ENCODE measurements around the gene KLK11.

Gene KLK11

GRCh38 chr19:51027873-51028272 lies 1.5 kb upstream of the KLK11 start:
- no peak for DNase-seq (ENCODE audit: low spot score)

- DNase-seq (ENCODE audit: low spot score) = no peak
Measured at GRCh38 chr19:51027126-51027806, 850 bp upstream of the KLK11 start.

DNA sequence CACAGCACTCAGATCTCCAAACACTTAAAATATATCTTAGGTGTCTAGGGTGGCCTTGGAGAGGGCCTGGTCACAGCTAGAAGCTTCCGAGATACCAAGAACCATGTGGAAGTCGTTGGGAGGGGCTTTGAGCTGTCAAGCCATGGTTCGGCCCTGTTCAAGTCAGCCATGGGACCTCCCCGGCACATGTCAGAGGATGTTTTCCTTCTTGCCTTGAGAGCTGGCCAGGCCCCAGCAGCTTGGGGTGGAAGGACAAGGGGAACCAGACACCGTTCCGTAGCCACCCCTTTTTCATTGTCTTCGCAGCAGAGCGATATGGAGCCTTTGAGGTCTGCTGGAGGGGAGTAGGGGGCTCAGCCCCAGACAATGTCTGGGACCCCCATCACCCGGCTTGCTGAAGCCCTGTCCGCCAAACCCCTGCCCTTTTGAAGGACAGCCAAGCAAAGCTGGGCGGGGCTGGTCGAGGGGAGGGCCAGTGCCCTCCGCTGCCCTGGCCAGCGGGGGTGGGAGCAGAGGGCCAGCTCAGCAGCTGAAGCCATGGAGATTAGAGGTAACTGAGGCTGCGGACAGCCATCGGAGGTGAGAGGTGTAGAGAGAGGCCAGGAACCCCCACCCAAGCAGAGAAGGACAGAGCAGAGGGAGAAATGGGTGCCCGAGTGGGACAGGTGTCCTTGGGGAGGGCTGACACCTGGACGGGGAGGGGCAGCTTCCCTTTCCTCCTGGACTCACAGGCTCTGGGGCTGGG lies 435 bp downstream of the KLK11 start:
- no peak for DNase-seq (ENCODE audit: low spot score)

- no peak for DNase-seq (ENCODE audit: low spot score)
Measured at GRCh38 chr19:51025401-51025800, 1.0 kb downstream of the KLK11 start.

DNA sequence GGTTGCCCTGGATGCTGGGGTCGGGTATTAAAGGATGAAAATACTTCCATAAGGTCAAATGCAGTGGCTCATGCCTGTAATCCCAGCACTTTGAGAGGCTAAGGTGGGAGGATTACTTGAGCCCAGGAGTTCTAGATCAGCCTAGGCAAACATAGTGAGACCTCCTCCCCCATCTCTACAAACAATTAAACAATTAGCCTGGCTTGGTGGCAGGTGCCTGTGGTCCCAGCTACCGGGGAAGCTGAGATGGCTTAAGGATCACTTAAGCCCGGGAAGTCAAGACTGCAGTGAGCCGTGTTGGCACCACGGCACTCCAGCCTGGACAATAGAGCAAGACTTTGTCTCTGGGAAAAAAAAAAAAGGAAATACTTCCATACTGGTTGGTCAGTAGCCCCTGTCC lies 1.5 kb downstream of the KLK11 start:
- no peak for DNase-seq (ENCODE audit: low spot score)

DNA sequence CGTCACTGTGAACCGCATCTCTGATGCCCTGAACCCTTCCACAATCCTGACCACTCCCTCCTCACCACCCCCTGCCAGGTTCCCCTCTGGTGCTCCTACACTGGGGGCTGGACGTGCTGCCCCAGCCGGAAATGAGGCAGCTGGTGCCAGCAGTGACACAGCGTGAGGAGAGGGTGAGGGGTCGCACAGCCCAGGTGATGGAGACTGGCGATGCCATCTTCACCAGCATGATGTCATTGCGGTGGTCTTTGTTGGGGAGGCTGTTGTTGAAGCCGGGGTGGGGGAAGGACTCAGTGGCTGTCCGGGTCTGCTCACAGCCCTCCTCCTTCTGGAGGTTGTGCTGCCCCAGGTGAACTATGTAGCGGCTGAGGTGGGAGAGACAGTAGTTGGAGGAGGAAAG lies 2.5 kb downstream of the KLK11 start:
- no peak for DNase-seq (ENCODE audit: low spot score)

- no peak for DNase-seq (ENCODE audit: low spot score)
Measured at GRCh38 chr19:51022526-51022925, 3.9 kb downstream of the KLK11 start.

DNA sequence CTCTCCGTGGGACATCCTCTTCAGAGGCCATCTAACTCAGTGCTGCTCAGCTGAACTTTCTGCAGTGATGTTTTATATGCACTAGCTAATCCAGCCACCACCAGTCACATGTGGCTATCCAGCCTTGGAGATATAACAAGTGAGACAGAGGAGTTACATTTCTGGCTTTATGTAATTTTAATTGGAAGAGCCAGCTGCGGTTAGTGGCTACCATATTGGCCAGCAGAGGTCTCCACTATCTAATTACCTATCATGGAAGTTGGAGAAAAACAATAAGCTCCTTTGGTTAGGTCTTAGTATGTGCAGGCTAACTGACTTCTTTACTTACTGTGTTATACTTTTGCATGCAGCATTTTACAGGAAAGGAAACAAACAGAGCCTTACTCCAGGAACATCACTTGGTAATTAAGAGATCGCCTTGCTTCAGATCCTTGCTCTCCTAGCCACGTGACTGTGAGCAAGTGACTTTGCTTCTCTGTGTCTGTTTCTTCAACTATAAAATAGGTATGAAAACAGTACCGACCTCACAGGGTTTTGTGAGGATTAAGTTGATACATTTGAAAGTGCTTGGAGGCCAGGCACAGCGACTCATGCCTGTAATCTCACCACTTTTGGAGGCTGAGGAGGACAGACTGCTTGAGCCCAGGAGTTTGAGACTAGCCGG lies 5.3 kb downstream of the KLK11 start:
- peak; percentile 72 for DNase-seq (ENCODE audit: low spot score)

GRCh38 chr19:51019544-51019925 lies 6.9 kb downstream of the KLK11 start, which contains the start of gene KLK10:
KLK10 (minus strand) TSS chr19:51019709; CDS start chr19:51019130, 579 bp downstream.
- DNase-seq (ENCODE audit: low spot score) = no peak

- no peak for DNase-seq (ENCODE audit: low spot score)
Measured at GRCh38 chr19:51018745-51019543, 7.5 kb downstream of the KLK11 start.

- peak; percentile 59 for DNase-seq (ENCODE audit: low spot score)
Measured at GRCh38 chr19:51016798-51017683, 9.4 kb downstream of the KLK11 start.

- DNase-seq (ENCODE audit: low spot score) = no peak
Measured at GRCh38 chr19:51015691-51016267, 10.6 kb downstream of the KLK11 start.

DNA sequence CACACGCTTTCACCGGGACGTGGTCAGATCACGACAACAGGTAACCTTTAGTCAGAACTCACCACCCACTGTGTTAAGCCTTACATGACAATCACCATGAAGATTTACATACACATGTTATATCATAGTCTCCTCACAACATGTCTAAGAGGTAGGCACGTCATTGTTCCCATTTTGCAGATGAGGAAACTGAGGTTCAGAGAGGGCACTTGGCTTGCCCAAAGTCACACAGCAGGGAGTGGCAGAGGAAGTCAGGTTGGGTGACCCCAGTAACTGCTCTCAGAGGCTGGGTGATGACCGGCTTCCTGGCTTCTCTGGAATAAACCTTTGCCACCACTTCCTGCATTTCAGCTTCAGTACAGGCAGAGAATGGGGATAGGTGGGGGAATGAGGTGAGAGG lies 12.2 kb downstream of the KLK11 start:
- DNase-seq (ENCODE audit: low spot score) = no peak

- no peak for DNase-seq (ENCODE audit: low spot score)
Measured at GRCh38 chr19:51012661-51013190, 13.7 kb downstream of the KLK11 start.

DNA sequence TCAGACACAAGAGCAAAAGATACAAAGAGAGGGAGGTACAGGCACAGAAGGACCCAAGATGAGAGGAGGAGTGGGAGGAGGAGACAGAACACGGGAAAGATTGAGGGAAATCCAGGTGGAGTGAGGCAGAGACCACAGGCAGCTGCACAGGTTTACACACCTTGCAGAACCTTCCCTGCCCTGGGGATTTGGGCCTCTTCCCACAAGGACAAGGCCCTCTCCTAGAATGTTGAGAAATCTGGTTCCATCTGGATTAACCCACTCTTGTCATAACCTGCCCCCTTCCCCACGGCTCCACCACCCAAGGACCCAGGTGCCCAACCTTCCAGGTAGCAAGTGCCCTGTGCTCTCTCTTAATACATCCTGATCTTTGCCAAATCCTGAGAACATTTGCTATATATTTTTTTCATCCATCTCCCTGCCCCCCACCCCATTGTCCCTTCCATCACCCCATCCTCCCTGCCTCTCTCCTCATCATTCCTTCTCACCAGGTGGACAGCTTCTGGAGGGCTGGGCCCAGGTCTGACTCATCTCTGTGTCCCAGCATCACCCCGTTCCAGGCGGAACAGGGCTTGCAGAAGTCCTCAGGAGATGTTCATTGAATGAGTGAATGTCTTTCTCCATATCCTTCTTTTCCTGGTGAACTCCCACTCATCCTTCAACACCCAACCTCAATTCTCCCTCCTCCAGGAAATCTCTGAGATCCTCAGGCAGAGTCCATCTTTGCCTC lies 16.2 kb downstream of the KLK11 start:
- no peak for DNase-seq (ENCODE audit: low spot score)

- no peak for DNase-seq (ENCODE audit: low spot score)
Measured at GRCh38 chr19:51009061-51009891, 17.1 kb downstream of the KLK11 start.

DNA sequence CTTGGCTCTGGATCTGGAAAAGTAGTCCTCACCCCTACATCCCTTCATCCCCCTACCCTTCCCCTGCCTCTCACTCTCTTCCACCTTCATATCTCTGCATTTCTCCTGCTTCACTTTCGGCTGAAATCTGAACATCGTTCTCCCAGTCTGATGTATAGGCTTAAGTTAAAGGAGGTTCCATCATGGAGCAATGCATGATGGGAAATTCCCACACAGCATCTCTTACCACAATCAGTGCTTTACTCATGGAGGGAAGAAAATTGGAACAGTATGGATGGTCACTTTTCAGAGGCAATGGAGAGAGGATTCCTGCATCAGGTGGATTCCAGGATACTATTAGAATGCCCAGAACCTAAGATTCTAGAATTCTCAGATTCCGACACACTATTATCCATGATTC lies 18.9 kb downstream of the KLK11 start:
- DNase-seq (ENCODE audit: low spot score) = no peak

DNA sequence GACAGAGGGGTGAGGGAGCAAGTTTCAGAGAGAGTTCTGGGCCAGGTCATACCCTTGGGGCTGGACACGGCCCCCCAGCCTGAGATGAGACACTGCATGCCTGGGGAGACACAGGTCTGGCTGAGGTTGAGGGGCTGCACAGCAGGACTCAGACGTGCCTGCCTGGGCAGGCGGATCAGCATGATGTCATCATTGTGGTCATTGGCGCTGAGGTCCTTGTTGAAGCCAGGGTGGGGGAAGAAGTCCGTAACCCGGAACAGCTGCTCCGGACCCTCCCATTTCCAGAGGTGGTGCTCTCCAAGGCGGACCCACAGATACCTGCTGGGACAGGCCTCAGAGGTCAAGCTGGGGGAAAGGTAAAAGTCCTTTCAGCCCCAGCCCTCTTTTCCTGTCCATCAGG lies 20.0 kb downstream of the KLK11 start:
- no peak for DNase-seq (ENCODE audit: low spot score)

DNA sequence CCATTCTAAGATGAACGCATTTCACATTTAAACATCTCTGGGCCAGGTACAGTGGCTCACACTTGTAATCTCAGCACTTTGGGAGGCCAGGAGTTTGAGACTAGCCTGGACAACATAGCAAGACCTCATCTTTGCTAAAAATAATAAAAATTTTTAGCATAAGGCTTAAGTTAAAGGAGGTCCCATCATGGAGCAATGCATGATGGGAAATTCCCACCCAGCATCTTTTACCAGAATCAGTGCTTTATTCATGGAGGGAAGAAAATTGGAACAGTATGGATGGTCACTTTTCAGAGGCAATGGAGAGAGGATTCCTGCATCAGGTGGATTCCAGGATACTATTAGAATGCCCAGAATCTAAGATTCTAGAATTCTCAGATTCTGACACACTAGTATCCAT lies 21.2 kb downstream of the KLK11 start:
- DNase-seq (ENCODE audit: low spot score) = no peak
